ENCODE measurements around the gene MYLK4. TPM values are rescaled to one million over a fixed set of nuclear protein-coding genes. Genes with fewer than 3 reads are reported as not detected.

The MYLK4 gene
- total RNA-seq (1 to 10 TPM in 1 of 2 donors, under 1 TPM in 1; 0.86 to 1.6 TPM), polyA plus RNA-seq (1 to 10 TPM in 1 of 2 donors, under 1 TPM in 1; 0.27 to 1.2 TPM)
- long read RNA-seq, donor 1 = 0 reads
- long read RNA-seq, donor 2 = 0 reads
- long read RNA-seq, donor 3 = 0 reads
- long read RNA-seq, donor 4 = 0 reads
- long read RNA-seq, donor 5 = 0 reads

GRCh38 chr6:2750832-2751231, at the start of gene MYLK4:
MYLK4 (minus strand) TSS chr6:2750922; CDS start chr6:2749294, 1,628 bp downstream.
- ATAC-seq (ENCODE audit: insufficient read depth, low FRiP score) (no peak), DNase-seq (no peak)
- no peaks in the 10 kb centered on the region for H3K27me3 ChIP-seq (ENCODE audit: control insufficient read depth in 3 of 3, insufficient read depth in 3 of 3, low read length in 2 of 3)
- H3K36me3 ChIP-seq (ENCODE audit: control insufficient read depth in 4 of 4, insufficient read depth in 4 of 4, low read length in 4 of 4) = no peaks in the 10 kb centered on the region
- TF ChIP-seq, protein P1, sequence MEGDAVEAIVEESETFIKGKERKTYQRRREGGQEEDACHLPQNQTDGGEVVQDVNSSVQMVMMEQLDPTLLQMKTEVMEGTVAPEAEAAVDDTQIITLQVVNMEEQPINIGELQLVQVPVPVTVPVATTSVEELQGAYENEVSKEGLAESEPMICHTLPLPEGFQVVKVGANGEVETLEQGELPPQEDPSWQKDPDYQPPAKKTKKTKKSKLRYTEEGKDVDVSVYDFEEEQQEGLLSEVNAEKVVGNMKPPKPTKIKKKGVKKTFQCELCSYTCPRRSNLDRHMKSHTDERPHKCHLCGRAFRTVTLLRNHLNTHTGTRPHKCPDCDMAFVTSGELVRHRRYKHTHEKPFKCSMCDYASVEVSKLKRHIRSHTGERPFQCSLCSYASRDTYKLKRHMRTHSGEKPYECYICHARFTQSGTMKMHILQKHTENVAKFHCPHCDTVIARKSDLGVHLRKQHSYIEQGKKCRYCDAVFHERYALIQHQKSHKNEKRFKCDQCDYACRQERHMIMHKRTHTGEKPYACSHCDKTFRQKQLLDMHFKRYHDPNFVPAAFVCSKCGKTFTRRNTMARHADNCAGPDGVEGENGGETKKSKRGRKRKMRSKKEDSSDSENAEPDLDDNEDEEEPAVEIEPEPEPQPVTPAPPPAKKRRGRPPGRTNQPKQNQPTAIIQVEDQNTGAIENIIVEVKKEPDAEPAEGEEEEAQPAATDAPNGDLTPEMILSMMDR (IDR thresholded peaks at IDR 0.05; ENCODE audit: control extremely low read depth, extremely low read depth) = no peak
- no peak within 1 kb of the TSS for H3K27ac ChIP-seq (ENCODE audit: low read depth in 1 of 2, low read length in 1 of 2)
- 77 to 86% methylated on average over 7 of the region's 7 CpGs for WGBS, 2 donors
- H3K9me3 ChIP-seq (ENCODE audit: control insufficient read depth in 4 of 4, insufficient read depth in 3 of 4, low read length in 3 of 4) = no peaks in the 10 kb centered on the region
- H3K9ac ChIP-seq (ENCODE audit: insufficient read depth in 1 of 2, low read length in 2 of 2) = no peak within 1 kb of the TSS
- no peak within 1 kb of the TSS for H3K4me3 ChIP-seq
- H3K4me1 ChIP-seq (ENCODE audit: control insufficient read depth in 5 of 5, insufficient read depth in 5 of 5, low read length in 5 of 5) = peaks cover 0 to 25% (median 0%) of the 10 kb centered on the region in 5 donors

DNA sequence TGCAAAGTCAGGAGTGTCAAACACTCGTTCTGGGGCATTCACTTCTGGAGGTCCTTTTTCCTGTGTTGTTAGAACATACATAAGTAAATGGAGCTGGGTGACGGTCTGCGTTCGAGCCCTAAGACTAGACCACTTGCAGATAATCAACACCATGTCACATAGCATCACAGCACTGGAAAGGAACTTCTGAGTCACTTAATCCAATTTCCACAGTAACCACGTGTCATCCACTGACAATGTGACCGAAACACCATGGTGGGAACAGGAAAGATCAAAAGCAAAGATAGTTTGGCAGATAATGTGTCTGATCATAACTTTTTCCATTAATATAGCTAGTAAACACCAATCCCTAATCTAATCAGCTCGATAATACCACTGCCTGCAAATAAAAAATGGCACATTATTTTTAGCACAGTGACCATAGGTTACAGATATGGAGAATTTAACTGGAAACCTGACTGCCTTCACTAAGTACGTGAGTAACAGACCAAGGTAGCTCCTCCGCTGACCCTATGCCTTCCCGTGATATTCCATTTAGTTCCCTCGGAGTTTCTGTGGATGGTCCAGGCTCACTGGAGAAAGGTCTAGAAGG, 49.3 kb upstream of the MYLK4 start:
- no peaks in the 10 kb centered on the region for H3K9me3 ChIP-seq (ENCODE audit: control insufficient read depth in 4 of 4, insufficient read depth in 3 of 4, low read length in 3 of 4)
- peaks cover 0 to 32% (median 0%) of the 10 kb centered on the region in 5 donors for H3K4me1 ChIP-seq (ENCODE audit: control insufficient read depth in 5 of 5, insufficient read depth in 5 of 5, low read length in 5 of 5)
- 62 to 73% methylated on average over 11 of the region's 11 CpGs for WGBS, 2 donors
- peak overlapping the region; percentile 22 to 68 for H3K27ac ChIP-seq (ENCODE audit: low read depth in 1 of 2, low read length in 1 of 2)
- no peak overlapping the region for H3K4me3 ChIP-seq
- ATAC-seq (ENCODE audit: insufficient read depth, low FRiP score) (no peak), DNase-seq (no peak)
- H3K36me3 ChIP-seq (ENCODE audit: control insufficient read depth in 4 of 4, insufficient read depth in 4 of 4, low read length in 4 of 4) = peaks cover 0 to 2% (median under 1%) of the 10 kb centered on the region in 4 donors
- no peak overlapping the region for H3K9ac ChIP-seq (ENCODE audit: insufficient read depth in 1 of 2, low read length in 2 of 2)
- TF ChIP-seq, protein P1 (IDR thresholded peaks at IDR 0.05; ENCODE audit: control extremely low read depth, extremely low read depth) = no peak
- no peaks in the 10 kb centered on the region for H3K27me3 ChIP-seq (ENCODE audit: control insufficient read depth in 3 of 3, insufficient read depth in 3 of 3, low read length in 2 of 3)

DNA sequence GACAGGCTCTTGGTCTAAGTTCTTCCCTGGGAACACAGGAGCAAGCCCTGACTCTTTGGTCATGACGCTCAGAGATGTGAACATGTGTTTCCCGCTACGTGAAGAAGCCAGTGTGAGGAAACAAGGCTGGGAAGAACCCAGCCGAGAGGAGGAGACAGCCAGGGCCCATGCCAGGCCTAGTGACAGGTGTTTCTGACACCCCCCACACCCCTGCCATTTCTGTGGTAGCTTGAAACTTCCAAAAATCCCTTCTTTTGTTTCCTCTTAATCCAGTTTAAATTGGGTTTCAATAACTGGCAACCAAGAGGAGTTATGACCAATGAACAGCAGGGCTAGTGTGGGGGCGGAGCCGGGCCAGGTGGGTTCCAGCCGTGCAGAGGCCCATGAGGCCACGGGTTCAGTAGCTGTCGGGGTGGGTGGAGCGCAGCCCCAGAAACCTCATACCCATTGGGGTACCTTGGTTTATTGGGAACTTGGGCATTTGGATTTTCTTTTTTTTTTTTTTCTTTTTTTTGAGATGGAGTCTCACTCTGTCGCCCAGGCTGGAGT, 47.9 kb upstream of the MYLK4 start:
- DNase-seq = no peak
- H3K9ac ChIP-seq (ENCODE audit: insufficient read depth in 1 of 2, low read length in 2 of 2) = no peak overlapping the region
- H3K36me3 ChIP-seq (ENCODE audit: control insufficient read depth in 4 of 4, insufficient read depth in 4 of 4, low read length in 4 of 4) = peaks cover 0 to 2% (median under 1%) of the 10 kb centered on the region in 4 donors
- no peaks in the 10 kb centered on the region for H3K9me3 ChIP-seq (ENCODE audit: control insufficient read depth in 4 of 4, insufficient read depth in 3 of 4, low read length in 3 of 4)
- H3K27me3 ChIP-seq (ENCODE audit: control insufficient read depth in 3 of 3, insufficient read depth in 3 of 3, low read length in 2 of 3) = no peaks in the 10 kb centered on the region
- H3K4me1 ChIP-seq (ENCODE audit: control insufficient read depth in 5 of 5, insufficient read depth in 5 of 5, low read length in 5 of 5) = peaks cover 0 to 22% (median 0%) of the 10 kb centered on the region in 5 donors
- H3K4me3 ChIP-seq = no peak overlapping the region
- WGBS, 2 donors = 72 to 78% methylated on average over 11 of the region's 11 CpGs
- ATAC-seq (ENCODE audit: insufficient read depth, low FRiP score) = no peak
- H3K27ac ChIP-seq (ENCODE audit: low read depth in 1 of 2, low read length in 1 of 2) = no peak overlapping the region
- TF ChIP-seq, protein P1 (IDR thresholded peaks at IDR 0.05; ENCODE audit: control extremely low read depth, extremely low read depth) = no peak

All from lung (tissue), 16 donors.